ENCODE results near the gene AP1B1.

GRCh38 chr22:29369460-29369859 is 18.9 kb downstream of the AP1B1 start:
- TF ChIP-seq CTCF (IDR thresholded peaks at IDR 0.05; ENCODE audit: poor library complexity) (no peak), EZH2 (IDR thresholded peaks at IDR 0.05; ENCODE audit: borderline replicate concordance) (no peak), EZH2phosphoT487 (IDR thresholded peaks at IDR 0.05; ENCODE audit: low read depth, severe bottlenecking, unreplicated experiment) (no peak)
